ENCODE data around the gene ITGB5. TPM values are rescaled to one million over a fixed set of nuclear protein-coding genes. Genes with fewer than 3 reads are reported as not detected.
A peak's percentile ranks its signal among the peaks of the same experiment; 100 is the strongest.

Gene ITGB5
- total RNA-seq, 1 donor from 2014 or later = 139 TPM

GRCh38 chr3:124850212-124850611 lies 37.0 kb downstream of the ITGB5 start:
- DNase-seq (ENCODE audit: low read depth) (peak; percentile 44), FAIRE-seq (no peak)
- no peak for TF ChIP-seq EZH2 (IDR thresholded peaks at IDR 0.05; ENCODE audit: insufficient read depth, low read length)
- no peak for TF ChIP-seq CTCF (IDR thresholded peaks at IDR 0.05; ENCODE audit: insufficient read depth, low read depth, low read length)
- Histone ChIP-seq H4K20me1 (ENCODE audit: insufficient read depth, low read length) (no peaks in the 10 kb centered on the region), H3K4me3 (ENCODE audit: insufficient read depth, low read depth, low read length) (no peak overlapping the region), H3K9me3 (ENCODE audit: insufficient read depth, low read depth, low read length) (no peaks in the 10 kb centered on the region), H3K79me2 (ENCODE audit: insufficient read depth, low read length) (peaks cover 24% of the 10 kb centered on the region), H3K27me3 (ENCODE audit: insufficient read depth, low read length) (no peaks in the 10 kb centered on the region), H3K9ac (ENCODE audit: low read length) (no peak overlapping the region), H2AFZ (ENCODE audit: low read depth, low read length) (no peak overlapping the region), H3K4me1 (ENCODE audit: insufficient read depth, low read length) (peaks cover 33% of the 10 kb centered on the region), H3K27ac (ENCODE audit: low read depth, low read length) (peak overlapping the region; percentile 6), H3K36me3 (ENCODE audit: insufficient read depth, low read length) (peaks cover 11% of the 10 kb centered on the region), H3K4me2 (ENCODE audit: low read length) (peak overlapping the region; percentile 32)
- H3K4me3 Mint-ChIP-seq (ENCODE audit: unreplicated experiment) = peak overlapping the region; percentile 71
- peak overlapping the region; percentile 95 for H3K27ac Mint-ChIP-seq (ENCODE audit: unreplicated experiment)
- H3K4me1 Mint-ChIP-seq (ENCODE audit: low read depth, unreplicated experiment) = peaks cover 42% of the 10 kb centered on the region
- H3K27me3 Mint-ChIP-seq (ENCODE audit: low read depth, unreplicated experiment) = no peaks in the 10 kb centered on the region
- H3K36me3 Mint-ChIP-seq (ENCODE audit: low read depth, unreplicated experiment) = peaks cover 30% of the 10 kb centered on the region
- peaks cover 2% of the 10 kb centered on the region for H3K9me3 Mint-ChIP-seq (ENCODE audit: unreplicated experiment)

- H3K36me3 Mint-ChIP-seq (ENCODE audit: low read depth, unreplicated experiment) = peaks cover 24% of the 10 kb centered on the region
- H3K27ac Mint-ChIP-seq (ENCODE audit: unreplicated experiment) = no peak overlapping the region
- peaks cover 52% of the 10 kb centered on the region for H3K4me1 Mint-ChIP-seq (ENCODE audit: low read depth, unreplicated experiment)
- no peak for DNase-seq (ENCODE audit: low read depth)
- Histone ChIP-seq H2AFZ (ENCODE audit: low read depth, low read length) (no peak overlapping the region), H3K4me3 (ENCODE audit: insufficient read depth, low read depth, low read length) (no peak overlapping the region), H3K27ac (ENCODE audit: low read depth, low read length) (no peak overlapping the region), H3K27me3 (ENCODE audit: insufficient read depth, low read length) (no peaks in the 10 kb centered on the region), H3K4me2 (ENCODE audit: low read length) (no peak overlapping the region), H3K9ac (ENCODE audit: low read length) (no peak overlapping the region), H3K4me1 (ENCODE audit: insufficient read depth, low read length) (peaks cover 41% of the 10 kb centered on the region), H3K9me3 (ENCODE audit: insufficient read depth, low read depth, low read length) (no peaks in the 10 kb centered on the region), H3K36me3 (ENCODE audit: insufficient read depth, low read length) (peaks cover 7% of the 10 kb centered on the region), H3K79me2 (ENCODE audit: insufficient read depth, low read length) (peaks cover 25% of the 10 kb centered on the region), H4K20me1 (ENCODE audit: insufficient read depth, low read length) (no peaks in the 10 kb centered on the region)
- H3K9me3 Mint-ChIP-seq (ENCODE audit: unreplicated experiment) = no peaks in the 10 kb centered on the region
- no peak overlapping the region for H3K4me3 Mint-ChIP-seq (ENCODE audit: unreplicated experiment)
- TF ChIP-seq EZH2 (IDR thresholded peaks at IDR 0.05; ENCODE audit: insufficient read depth, low read length) = no peak
- TF ChIP-seq CTCF (IDR thresholded peaks at IDR 0.05; ENCODE audit: insufficient read depth, low read depth, low read length) = no peak
- FAIRE-seq = no peak
- no peaks in the 10 kb centered on the region for H3K27me3 Mint-ChIP-seq (ENCODE audit: low read depth, unreplicated experiment)
These were observed 38.9 kb downstream of the ITGB5 start for GRCh38 chr3:124848300-124848699.

- no peak overlapping the region for H3K27ac ChIP-seq (ENCODE audit: low read depth, low read length)
- peaks cover 7% of the 10 kb centered on the region for H3K36me3 ChIP-seq (ENCODE audit: insufficient read depth, low read length)
- H2AFZ ChIP-seq (ENCODE audit: low read depth, low read length) = no peak overlapping the region
- no peak overlapping the region for H3K4me3 ChIP-seq (ENCODE audit: insufficient read depth, low read depth, low read length)
- FAIRE-seq (no peak), DNase-seq (ENCODE audit: low read depth) (no peak)
- peaks cover 41% of the 10 kb centered on the region for H3K4me1 ChIP-seq (ENCODE audit: insufficient read depth, low read length)
- Mint-ChIP-seq H3K4me1 (ENCODE audit: low read depth, unreplicated experiment) (peaks cover 53% of the 10 kb centered on the region), H3K4me3 (ENCODE audit: unreplicated experiment) (no peak overlapping the region), H3K36me3 (ENCODE audit: low read depth, unreplicated experiment) (peaks cover 28% of the 10 kb centered on the region), H3K9me3 (ENCODE audit: unreplicated experiment) (no peaks in the 10 kb centered on the region), H3K27ac (ENCODE audit: unreplicated experiment) (no peak overlapping the region), H3K27me3 (ENCODE audit: low read depth, unreplicated experiment) (no peaks in the 10 kb centered on the region)
- TF ChIP-seq EZH2 (IDR thresholded peaks at IDR 0.05; ENCODE audit: insufficient read depth, low read length) (no peak), CTCF (IDR thresholded peaks at IDR 0.05; ENCODE audit: insufficient read depth, low read depth, low read length) (no peak)
- H3K9me3 ChIP-seq (ENCODE audit: insufficient read depth, low read depth, low read length) = no peaks in the 10 kb centered on the region
- H3K9ac ChIP-seq (ENCODE audit: low read length) = no peak overlapping the region
- no peaks in the 10 kb centered on the region for H3K27me3 ChIP-seq (ENCODE audit: insufficient read depth, low read length)
- H4K20me1 ChIP-seq (ENCODE audit: insufficient read depth, low read length) = no peaks in the 10 kb centered on the region
- H3K4me2 ChIP-seq (ENCODE audit: low read length) = no peak overlapping the region
- peaks cover 27% of the 10 kb centered on the region for H3K79me2 ChIP-seq (ENCODE audit: insufficient read depth, low read length)
These were observed 39.3 kb downstream of the ITGB5 start for GRCh38 chr3:124847863-124848262.
